ENCODE measurements around the gene PTGDR2. TPM values are rescaled to one million over a fixed set of nuclear protein-coding genes. Genes with fewer than 3 reads are reported as not detected.

PTGDR2 gene
- total RNA-seq, 2 donors from 2014 or later = 0.34 to 0.46 TPM

- Histone ChIP-seq H3K27ac (no peak overlapping the region), H3K27me3 (replicated peaks; ENCODE audit: insufficient read depth) (no peaks in the 10 kb centered on the region), H3K4me3 (no peak overlapping the region), H3K36me3 (no peaks in the 10 kb centered on the region), H3K9me3 (no peaks in the 10 kb centered on the region), H3K4me1 (replicated peaks) (no peaks in the 10 kb centered on the region)
- no peak for DNase-seq (ENCODE audit: low spot score)
- no peak for TF ChIP-seq POLR2A (IDR thresholded peaks at IDR 0.05)
- TF ChIP-seq POLR2AphosphoS5 (IDR thresholded peaks at IDR 0.05) = no peak
- intact Hi-C loops (cut with DNase I) = no loop called here
- 52% methylated on average over 15 of the region's 15 CpGs for WGBS
Measured at GRCh38 chr11:60821827-60822599, 33.7 kb downstream of the PTGDR2 start.

DNA sequence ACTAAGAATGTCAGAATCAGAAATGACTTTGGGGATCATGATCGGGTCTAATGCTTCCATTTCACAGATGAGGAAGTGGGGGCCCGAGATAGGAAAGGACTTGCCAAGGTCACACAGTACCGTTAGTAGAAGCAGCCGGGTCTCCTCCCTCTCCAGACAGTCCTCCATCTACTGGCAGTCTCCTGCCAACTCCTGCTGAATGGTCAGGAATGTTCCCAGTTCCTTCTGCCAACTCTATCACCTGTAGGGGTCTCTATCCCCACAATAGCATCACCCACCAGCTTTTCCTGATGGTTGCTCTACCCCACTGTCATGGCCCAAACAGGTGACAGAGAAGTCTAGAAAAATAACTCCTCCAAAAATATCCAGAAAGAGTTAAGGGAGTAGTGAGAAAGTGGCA, 37.7 kb downstream of the PTGDR2 start:
- intact Hi-C loops (cut with DNase I) = no loop called here
- 84% methylated on average over 4 of the region's 4 CpGs for WGBS
- Histone ChIP-seq H3K4me3 (no peak overlapping the region), H3K4me1 (replicated peaks) (no peaks in the 10 kb centered on the region), H3K36me3 (no peaks in the 10 kb centered on the region), H3K27me3 (replicated peaks; ENCODE audit: insufficient read depth) (no peaks in the 10 kb centered on the region), H3K9me3 (no peaks in the 10 kb centered on the region), H3K27ac (no peak overlapping the region)
- no peak for TF ChIP-seq POLR2AphosphoS5 (IDR thresholded peaks at IDR 0.05)
- no peak for TF ChIP-seq POLR2A (IDR thresholded peaks at IDR 0.05)
- TF ChIP-seq CTCF (IDR thresholded peaks at IDR 0.05) = no peak
- no peak for DNase-seq (ENCODE audit: low spot score)

DNA sequence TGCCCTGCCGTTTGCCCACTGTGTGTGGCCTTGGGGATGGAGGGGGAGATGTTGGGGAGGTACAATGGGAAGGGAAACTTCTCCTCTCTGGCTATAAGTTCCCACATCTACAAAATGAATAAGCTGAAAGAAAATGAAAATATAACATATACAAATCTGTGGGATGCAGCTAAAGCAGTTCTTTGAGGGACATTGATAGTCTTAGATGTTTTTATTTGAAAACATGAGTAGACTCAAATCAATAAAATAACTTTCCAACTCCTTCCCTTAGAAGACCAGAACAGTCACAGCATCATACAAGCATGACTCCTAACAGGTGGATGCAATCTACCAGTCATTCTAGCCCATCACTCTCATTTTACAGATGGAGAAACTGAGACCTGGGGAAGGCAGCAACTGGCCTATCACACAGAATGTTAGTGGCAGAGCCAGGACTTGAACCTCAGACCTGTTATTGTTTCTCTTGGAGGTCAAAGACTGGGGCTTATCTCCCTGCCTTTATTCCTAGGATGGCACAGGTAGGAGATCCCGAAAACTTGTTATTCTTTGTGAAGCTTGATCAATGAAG, 39.1 kb downstream of the PTGDR2 start:
- no peak overlapping the region for H3K4me3 ChIP-seq
- no peaks in the 10 kb centered on the region for H3K4me1 ChIP-seq (replicated peaks)
- intact Hi-C loops (cut with DNase I) = no loop called here
- WGBS = 95% methylated on average over 2 of the region's 2 CpGs
- H3K27me3 ChIP-seq (replicated peaks; ENCODE audit: insufficient read depth) = no peaks in the 10 kb centered on the region
- TF ChIP-seq CTCF (IDR thresholded peaks at IDR 0.05) (no peak), POLR2AphosphoS5 (IDR thresholded peaks at IDR 0.05) (no peak), POLR2A (IDR thresholded peaks at IDR 0.05) (no peak)
- no peak for DNase-seq (ENCODE audit: low spot score)
- no peaks in the 10 kb centered on the region for H3K36me3 ChIP-seq
- no peaks in the 10 kb centered on the region for H3K9me3 ChIP-seq
- no peak overlapping the region for H3K27ac ChIP-seq

DNA sequence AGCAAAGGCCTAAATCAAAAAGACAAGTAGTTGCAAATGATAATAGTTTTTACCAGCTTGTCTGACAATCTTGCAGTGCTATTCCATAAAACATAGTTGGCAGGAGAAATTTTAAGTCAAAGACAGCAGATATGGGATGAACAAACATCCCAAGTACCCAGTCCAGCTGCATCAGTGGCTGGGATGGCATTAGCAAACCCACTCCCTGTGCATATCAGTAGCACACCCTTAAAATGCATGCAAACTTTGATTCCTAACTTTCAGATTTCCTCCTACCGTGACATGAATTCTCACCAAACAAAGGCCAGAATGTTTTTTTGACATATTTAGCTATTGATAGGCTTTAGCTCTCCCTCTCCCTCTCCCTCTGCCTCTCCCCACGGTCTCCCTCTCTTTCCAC, 41.6 kb downstream of the PTGDR2 start:
- Histone ChIP-seq H3K27ac (no peak overlapping the region), H3K4me3 (no peak overlapping the region), H3K9me3 (no peaks in the 10 kb centered on the region), H3K36me3 (no peaks in the 10 kb centered on the region), H3K4me1 (replicated peaks) (no peaks in the 10 kb centered on the region), H3K27me3 (replicated peaks; ENCODE audit: insufficient read depth) (no peaks in the 10 kb centered on the region)
- intact Hi-C loops (cut with DNase I) = no loop called here
- WGBS = 98% methylated on average over 2 of the region's 2 CpGs
- TF ChIP-seq POLR2AphosphoS5 (IDR thresholded peaks at IDR 0.05) = no peak
- TF ChIP-seq POLR2A (IDR thresholded peaks at IDR 0.05) = no peak
- no peak for TF ChIP-seq CTCF (IDR thresholded peaks at IDR 0.05)
- no peak for DNase-seq (ENCODE audit: low spot score)

GRCh38 chr11:60813324-60813723, 42.4 kb downstream of the PTGDR2 start:
- WGBS = 100% methylated on average over 1 of the region's 1 CpG
- intact Hi-C loops (cut with DNase I) = no loop called here
- no peak for DNase-seq (ENCODE audit: low spot score)

More at GRCh38 chr11:60813324-60813723, 42.4 kb downstream of the PTGDR2 start:
- Histone ChIP-seq H3K36me3 (no peaks in the 10 kb centered on the region), H3K4me3 (no peak overlapping the region), H3K27me3 (replicated peaks; ENCODE audit: insufficient read depth) (no peaks in the 10 kb centered on the region), H3K27ac (no peak overlapping the region), H3K9me3 (no peaks in the 10 kb centered on the region), H3K4me1 (replicated peaks) (no peaks in the 10 kb centered on the region)
- no peak for TF ChIP-seq CTCF (IDR thresholded peaks at IDR 0.05)
- TF ChIP-seq POLR2A (IDR thresholded peaks at IDR 0.05) = no peak
